Measurements from ENCODE around the gene TMEM117.

TMEM117 gene

GRCh38 chr12:43835656-43836474, at the start of gene TMEM117:
TMEM117 (plus strand) TSS chr12:43836081.
- DNase-seq: peak; percentile 63

DNA sequence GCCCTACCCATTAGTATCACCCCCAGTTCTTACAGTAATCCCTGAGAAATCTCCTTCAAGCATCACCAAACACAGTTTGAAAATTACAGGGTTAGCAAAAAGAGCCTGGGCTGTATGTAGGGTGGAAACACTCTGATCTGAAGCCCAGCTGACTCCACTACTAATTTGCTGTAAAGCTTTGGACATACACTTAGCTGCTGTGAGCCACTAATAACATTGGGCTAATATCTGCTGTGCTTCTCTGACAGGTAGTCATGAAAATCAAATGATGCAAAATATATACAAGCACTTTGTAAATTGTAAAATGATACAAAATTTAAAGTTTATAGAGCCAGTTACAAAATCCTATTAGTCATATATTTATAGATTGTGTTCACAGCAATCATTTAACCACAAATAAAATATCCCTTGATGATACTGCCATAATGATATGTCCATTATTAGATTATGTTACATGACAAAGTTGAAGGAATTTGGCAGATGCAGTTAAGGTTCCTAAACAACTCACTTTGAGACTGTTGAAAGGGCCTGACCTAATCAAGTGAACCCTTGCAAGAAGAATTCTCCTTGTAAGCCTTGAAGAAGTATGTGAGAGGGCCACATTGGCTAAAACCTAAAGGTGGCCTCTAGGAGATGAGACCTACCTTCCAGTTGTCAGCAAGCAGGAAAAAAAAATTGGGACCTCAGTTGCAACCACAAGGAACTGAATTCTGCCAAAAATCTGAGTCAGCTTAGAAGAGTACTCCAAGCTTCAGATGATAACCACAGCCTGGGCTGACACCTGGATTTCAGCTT, 48.8 kb upstream of the TMEM117 start:
- no peak for DNase-seq

- DNase-seq: peak; percentile 18
Measured at GRCh38 chr12:43789941-43790340, 45.9 kb upstream of the TMEM117 start.

DNA sequence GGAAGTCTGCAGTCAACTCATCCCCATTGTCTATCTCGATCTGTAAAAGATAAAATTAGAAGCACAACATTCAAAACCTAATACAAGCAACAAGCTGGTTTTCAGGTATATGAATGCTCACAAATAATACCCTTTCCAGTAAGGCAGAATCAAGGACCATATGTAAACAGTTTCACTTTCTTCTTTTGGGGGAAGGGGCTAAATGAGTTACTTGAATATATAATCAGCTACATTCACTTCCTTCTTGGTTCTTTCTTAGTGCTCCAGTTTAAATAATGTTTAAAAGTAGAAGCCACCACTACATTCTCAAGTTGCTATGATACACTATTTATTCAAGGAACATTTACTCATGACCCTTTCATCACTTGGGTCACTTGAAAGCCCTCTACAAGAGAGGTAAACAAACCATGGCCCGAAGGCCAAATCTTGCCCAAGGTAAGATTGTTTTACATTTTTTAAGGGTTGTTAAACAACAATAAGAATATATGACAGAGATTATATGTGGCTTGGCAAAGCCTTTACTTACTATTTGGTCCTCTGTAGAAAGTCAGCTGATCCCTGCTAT, 40.1 kb upstream of the TMEM117 start:
- no peak for DNase-seq

GRCh38 chr12:43797561-43798217, 38.2 kb upstream of the TMEM117 start:
- DNase-seq: no peak

DNA sequence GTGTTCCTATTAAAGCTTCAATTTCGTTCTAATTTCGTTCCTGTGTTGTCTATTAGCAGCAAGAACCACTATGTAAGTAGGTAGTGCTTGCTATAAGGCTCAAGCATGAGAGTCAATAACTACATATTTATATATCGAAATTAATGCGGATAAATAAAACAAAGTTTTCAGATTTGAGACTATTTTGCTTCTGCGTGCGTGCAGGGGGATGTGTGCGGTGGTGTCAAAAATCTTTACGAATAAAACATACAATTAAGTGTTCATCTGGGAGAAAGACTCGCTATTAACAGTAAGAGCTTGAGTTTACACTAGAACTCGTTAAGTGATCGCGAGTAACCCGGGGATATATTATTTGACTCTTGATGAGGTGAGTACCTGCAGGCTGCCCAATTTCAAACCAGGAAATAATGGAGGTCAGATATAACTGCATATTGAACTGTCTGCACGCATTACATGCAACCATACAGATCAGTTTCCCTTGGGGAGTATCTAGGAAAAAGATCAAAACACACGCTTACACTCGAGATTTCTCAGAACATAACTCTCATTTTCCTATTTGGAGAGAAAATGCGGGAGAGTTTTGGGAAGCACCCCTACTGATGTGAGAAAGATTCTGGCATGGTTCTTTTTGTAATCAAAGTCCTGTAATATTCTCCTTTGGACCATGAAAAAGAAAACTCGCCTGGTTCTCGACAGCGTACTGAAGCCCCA, 30.6 kb upstream of the TMEM117 start:
- DNase-seq: no peak

- peak; percentile 83 for DNase-seq
Measured at GRCh38 chr12:43805860-43806736, 29.8 kb upstream of the TMEM117 start, which contains the start of gene TWF1. TWF1 (minus strand) TSS chr12:43806317; CDS start chr12:43806245, 72 bp downstream.

DNA sequence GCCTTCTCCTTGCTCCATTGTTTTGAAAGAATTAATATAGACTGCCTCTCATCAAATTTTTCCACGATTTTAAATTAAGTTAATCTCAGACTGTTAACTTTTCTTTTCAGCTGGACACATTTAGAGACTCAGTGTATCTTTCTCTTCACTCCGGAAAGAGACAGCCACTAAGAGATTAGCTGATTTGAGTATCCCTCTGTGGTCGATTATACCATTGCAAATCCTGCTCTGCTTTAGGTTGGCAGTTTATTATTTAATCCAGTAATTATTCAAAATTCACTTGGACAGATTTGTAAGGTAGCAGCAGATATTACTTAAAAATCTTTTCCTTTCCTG, 29.2 kb upstream of the TMEM117 start:
- no peak for DNase-seq

DNA sequence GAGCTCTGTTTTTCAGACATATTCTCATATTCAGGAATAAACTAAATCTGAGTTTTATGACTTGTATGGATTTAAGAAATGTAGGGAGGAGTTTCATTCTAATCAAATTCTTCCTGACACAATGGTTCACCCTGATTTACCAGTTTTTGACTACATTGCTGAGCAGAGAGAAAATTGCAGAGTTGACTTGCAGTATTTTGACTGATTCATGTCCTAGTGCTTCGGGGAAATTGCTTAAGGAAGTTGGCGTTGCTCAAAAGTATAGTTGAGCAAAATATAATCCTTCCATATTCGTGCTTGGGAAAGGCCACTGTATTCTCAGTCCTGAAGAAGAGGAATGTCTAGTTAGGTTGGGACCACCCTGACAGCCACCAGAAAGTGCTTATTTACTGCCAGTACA, 28.5 kb upstream of the TMEM117 start:
- no peak for DNase-seq

DNA sequence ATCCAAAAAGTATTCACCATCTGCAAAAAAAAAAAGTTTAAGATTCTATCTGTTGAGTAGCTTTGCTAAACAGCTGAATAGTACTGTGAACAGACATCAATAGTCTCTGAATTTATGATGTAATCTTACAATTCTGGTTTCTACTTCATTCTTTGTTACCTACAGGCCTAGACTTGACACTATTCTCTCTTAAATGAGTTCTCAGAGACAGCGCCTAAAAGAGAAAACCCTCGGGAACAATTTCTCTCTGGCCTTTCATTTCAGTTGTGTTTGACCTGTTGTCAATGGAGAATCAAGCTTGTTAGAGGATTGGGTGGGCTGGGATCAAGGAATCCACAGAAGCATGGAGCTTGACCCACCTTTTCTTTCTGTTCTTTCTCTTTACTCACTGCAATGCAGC, 23.8 kb upstream of the TMEM117 start:
- DNase-seq: no peak

DNA sequence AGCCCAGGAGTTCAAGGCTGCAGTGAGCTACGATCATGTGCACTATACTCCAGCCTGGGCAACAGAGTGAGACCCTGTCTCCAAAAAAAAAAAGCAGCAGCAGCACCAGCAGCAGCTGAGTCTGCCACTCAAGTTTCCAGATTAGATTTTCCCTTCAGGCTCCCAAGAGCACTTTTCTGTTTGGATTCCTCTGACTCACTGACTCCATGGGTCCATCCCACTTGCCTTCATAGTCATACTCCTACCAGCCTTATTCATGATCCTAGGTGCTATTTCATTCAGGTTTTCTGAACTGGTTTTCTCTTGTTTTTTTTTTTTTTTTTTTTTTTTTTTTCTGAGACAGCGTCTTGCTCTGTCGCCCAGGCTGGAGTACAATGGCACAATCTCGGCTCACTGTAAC, 23.0 kb upstream of the TMEM117 start:
- DNase-seq: no peak

GRCh38 chr12:43815416-43815815, 20.5 kb upstream of the TMEM117 start:
- DNase-seq: no peak

- DNase-seq: no peak
Measured at GRCh38 chr12:43816168-43816567, 19.7 kb upstream of the TMEM117 start.

- DNase-seq: no peak
Measured at GRCh38 chr12:43824207-43824775, 11.6 kb upstream of the TMEM117 start.

DNA sequence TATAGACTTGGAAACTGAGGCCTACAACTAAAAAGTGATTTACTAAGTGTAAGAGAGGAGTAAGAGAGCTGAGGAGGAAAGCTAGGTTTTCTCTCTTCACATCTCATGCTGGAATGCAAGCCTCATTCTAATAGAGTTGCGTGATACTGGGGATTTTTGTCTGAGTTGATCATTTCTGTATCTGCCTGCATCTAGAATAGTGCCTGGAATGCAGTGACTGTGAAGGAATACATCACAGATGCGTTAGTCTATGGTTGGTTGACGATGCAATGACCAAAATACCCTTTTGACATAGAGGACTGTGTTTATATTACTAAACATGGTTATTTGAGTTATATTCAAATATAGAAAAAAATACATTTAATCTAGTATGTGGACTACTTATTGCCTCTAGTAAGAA, 9.2 kb upstream of the TMEM117 start:
- no peak for DNase-seq

DNA sequence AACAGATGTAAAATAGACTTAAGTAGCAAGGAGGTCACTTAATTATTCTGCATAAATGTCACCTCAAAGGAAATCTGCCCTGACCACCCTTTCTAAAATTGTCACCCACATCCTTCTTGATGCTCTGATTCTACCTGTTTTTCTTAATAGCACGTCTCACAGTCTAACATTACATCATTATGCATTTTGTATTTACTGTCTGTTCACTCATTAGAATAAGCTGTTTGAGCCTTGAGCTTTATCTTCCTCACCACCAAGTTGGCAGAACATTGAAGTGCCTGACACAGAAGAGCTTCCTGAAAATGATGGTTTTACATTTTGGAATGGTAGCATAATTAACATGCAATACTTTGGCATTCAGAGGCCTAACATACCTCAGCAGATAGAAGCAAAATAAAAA, 8.8 kb upstream of the TMEM117 start:
- DNase-seq: no peak

DNA sequence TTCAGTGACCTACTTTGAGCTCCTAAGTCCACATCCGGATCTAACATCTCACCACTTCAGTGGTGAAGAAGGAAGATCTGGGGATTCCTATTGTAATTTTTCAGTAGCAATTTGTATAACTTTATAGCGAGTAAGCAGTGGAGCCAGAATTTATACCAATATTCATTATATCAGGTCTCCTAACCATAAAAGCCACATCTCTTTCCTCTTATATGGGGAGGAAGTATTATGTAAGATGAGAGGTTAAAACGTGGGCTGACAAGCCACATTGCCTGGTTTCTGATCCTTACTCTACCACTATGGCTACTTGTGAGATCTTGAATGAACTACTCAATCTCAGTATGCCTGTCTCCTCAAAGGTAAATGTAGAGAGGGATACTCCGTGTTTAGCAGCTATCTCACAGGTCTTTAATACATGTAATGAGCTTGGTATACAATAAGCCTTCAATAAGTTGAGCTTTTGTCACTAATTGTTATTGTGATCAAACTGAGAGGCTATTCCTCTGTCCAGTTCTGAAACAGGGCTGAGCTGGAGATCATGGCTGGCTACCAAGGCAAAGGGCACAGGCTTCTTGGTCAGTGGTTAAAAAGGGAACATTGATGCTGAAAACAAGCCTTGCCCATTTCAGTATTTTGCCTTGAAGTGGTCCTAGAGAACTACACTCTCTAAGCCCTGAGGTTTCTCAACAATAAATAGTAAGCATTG, 3.3 kb upstream of the TMEM117 start:
- DNase-seq: no peak

DNA sequence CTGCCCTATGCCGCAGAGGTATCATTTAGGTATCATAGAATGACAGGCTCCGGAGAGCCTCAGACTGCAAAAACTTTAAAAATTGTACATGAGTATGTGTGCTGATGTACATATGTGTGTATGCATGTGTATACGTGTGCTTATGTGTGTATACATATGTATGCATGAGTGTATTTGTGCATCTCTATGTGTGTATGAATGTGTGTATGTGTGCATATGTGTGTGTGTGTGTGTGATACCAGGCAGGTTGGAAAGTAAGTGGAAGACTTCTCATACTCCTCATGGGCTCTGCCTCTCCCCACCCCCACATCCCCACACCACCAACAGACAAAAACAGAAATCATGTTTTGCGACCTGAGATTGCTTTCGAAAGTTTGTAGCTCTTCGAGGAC, 621 bp upstream of the TMEM117 start:
- DNase-seq: no peak

- peak; percentile 13 for DNase-seq
Measured at GRCh38 chr12:43836475-43836989, 651 bp downstream of the TMEM117 start.

DNA sequence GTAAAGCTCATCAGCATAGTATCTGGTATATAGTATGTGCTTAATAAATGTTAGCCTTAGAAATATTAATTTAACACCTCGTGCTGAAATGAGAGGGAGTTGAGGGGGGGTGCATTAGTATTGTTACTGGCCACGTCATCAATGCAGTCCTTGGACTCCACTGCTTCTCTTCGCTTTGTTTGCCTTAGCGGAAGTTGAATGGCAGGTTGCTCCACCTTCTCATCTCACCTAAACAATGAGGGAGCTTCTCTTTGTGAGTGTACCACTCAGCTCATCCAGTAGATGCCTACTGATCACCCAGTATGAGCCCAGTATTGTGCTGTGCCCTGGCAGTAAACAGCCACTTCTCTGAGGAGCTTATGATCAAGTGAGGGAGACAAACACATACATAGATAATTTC, 4.5 kb downstream of the TMEM117 start:
- no peak for DNase-seq

All from EL (cell line).